GM19438 (cell line): ENCODE results near the gene GYPC.
"Not testable (repeated sequence)": the region's sequence is repeated elsewhere in the genome, so short reads cannot be mapped to it uniquely, and the experiment has no call there.

Source experiments
- ATAC-seq: cut with Tn5 transposase; IDR thresholded peaks from one replicate; pipeline ENCODE4 v1.9.1; 2021; ENCODE audit warnings: low read depth; ENCODE audit not compliant: unreplicated experiment

GYPC gene

DNA sequence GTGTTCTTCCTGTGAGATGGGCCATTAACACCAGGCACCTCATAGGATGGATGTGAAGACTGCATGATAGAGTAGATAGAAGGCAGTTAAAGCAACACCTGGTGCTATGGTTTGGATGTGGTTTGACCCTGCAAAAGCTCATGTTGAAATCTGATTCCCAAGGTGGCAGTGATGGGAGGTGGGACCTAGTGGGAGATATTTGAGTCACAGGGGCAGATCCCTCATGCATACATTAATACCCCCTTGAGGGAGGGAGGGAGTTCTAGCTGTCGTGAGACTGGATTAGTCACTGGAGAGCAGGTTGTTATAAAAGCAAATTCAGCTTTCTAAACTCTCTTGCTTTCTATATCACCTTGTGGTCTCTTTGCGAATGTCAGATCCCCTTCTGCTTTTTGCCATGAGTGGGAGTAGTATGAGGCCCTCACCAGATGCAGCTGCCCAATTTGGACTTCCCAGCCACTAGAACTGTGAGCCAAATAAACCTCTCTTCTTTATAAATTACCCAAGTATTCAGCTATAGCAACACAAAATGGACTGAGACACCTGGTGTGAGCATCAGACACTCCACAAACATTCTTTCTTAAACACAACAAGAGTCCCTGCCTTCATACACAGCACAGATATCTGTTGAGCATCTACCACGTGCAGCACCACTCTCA, 37.1 kb downstream of the GYPC start:
- not testable (repeated sequence) for ATAC-seq

DNA sequence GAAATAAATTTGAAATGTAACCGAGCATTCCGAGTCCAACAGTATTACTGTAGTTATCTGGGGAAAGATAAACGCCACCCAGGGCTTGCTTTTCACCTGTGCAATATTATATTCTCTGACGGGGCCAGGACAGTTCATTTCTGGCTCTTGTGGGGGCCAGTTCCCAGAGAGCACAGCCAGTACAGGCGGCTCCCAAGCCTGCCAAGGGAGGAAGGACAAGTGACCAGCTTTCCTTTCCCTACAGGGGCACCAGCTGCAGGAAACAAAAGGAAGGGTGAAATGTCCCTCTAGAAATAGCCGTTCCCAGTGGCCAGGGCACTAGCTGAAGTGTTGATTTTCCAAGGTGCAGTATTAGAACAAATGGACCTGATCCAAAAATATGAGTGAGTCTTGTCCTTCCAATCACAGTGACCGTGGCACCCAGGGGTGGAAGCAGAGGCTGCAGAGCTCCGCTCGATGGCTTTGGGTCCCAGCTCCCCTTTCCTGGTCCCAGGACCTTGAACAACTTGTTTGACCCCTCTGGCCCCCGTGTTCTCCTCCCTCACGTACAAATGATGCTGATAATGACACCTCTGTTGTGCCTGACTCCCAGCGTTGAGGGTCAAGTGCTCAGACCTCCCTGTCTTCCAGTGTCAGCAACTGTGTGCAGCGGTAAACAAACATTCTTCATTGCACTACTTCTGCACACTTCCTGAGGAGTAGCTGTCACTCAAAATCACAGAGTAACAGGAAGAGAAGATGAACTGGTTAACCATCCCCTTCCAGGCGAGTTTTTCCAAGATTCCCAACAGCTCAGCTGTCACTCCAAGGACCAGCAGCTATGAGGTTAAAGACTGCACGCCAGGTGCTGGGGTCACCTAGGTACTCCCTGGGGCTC, 40.9 kb downstream of the GYPC start:
- no peak for ATAC-seq

DNA sequence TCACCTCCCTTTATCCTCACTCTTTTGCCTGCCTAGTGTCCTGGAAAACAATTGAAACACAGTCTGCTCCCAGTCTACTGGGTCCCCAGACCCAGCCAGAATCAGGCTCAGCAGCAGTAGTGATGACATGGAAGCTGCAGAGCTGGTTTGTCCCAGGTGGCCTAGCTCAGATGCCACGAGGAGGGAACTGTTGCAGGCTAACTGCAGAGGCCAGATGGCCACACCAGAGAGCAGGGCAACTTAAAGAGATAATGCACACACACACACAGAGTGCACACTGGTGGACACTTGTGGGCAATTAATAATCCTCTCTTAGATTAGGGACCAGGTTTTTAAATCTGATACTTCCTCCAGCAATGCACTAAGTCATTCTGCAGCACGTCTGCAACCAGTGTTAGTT, 42.4 kb downstream of the GYPC start:
- ATAC-seq = no peak

DNA sequence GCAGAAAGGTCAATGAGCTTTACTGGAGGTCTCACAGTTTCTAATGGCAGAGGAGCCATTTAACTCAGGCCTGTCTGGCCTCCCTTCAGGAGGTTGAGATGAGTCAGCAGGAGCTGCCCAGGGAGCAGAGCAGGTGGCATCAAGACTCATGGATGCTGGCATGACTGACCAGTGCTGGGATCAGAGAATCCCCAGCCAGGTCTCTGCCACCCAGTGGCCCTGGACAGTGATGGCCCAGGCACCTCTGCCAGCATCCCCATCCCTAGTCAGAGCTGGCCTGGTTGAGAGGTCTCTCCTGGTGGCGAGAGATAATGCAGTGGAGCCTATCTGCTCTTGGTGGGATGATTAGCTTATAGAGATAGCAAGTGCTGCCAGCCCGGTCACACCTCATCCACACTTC, 43.1 kb downstream of the GYPC start:
- no peak for ATAC-seq

DNA sequence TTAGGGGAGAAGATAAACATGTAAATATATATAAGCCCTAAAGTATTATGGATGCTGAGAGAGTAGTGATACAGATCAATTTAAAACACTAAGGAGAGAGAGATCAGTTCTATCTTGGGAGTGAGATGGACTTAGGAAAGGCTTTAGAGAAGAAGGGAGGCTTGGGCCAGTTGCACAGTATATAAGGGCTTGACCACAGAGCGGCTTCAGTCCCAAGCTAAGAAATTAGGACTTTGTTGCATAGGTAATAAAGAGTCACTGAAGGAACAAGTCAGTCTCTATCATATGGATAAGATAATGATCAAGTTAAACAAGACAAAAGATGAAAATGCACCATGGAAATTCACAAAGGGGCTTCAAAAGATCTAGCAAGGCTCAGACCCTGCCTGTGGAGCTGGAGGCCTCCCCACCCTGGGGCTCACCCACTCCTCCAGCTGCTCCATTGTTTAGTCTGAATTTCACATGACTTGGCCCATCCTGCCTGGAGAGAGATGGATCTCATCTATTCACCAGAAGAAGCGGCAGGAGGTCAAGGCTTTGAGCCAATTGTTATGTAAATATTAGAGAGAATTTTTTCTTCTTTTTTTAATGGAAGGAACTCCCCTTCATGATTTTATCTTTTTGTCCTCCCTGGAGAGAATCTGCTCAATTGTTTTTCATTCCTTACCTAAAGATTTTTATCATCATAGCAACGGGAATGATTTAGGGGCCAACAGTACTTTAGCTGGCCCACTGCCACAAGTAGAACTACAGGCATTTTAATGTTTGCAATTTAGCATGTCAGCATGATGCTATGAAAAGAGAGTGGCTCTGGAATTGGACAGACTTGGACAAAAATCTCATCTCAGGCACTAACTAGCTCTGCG, 44.0 kb downstream of the GYPC start:
- no peak for ATAC-seq

DNA sequence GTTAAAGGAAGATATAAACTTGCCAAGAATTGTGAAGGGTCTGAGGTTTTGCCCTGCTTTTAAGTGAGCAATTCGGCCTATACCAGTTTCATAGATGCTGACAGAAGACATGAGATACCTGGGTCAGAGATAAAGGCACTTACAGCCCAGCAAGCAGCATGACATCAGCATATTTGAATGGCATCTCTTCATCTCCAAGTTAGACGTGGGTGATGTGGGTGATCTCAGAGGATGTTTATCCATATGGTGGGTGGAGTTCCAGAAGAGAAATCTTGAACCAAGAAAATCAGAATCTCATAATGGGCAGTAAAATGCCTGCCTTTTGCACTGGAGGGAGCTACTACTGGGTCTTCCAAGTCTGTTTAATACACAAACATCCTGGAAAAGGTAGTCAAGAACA, 44.7 kb downstream of the GYPC start:
- no peak for ATAC-seq

DNA sequence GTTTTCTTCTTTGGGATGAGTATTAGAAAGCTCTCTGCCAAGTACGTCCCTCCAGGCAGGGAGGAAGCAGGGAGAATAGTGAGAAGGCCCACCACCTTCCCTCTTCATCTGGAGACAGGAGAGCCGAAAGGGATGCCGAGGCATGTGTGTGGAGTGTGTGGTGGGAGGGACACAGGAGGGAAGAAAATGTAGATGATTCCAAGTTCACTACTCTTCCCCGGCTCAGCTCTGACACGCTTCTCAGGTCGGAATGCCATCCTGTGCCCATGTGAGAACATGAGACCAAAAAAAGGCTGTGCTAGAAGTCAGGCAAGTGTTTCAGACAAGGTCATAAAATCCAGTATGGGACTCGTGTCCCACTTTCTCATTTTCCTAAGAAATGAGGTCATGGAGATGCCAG, 47.4 kb downstream of the GYPC start:
- ATAC-seq = no peak

DNA sequence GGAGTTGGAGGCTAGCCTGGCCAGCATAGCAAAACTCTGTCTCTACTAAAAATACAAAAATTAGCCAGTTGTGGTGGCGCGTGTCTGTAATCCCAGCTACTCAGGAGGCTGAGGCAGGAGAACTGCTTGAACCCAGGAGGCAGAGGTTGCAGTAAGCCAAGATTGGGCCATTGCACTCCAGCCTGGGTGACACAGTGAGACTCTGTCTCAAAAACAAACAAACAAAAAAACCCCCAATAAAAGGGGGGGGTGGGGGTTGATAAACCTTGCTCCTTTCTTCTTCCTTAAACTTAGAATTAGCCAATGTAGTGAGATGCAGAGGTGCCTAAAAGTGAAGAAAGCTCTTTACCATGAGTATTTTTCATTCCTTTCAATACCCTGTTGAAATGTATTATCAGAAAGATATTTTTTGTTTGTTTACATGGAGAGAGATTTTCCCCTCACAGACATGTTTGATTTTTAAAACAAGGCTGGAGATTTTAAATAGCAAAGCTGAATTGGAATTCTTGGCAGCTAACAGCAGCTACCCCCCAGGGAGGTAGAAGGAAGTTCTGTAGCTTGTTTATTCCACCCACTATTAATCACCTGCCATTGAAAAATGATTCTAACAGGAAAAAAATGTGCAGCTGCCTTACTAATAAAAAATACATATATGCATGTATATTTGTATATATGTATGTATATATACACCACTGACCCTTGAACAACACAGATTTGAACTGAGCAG, 48.6 kb downstream of the GYPC start:
- no peak for ATAC-seq

DNA sequence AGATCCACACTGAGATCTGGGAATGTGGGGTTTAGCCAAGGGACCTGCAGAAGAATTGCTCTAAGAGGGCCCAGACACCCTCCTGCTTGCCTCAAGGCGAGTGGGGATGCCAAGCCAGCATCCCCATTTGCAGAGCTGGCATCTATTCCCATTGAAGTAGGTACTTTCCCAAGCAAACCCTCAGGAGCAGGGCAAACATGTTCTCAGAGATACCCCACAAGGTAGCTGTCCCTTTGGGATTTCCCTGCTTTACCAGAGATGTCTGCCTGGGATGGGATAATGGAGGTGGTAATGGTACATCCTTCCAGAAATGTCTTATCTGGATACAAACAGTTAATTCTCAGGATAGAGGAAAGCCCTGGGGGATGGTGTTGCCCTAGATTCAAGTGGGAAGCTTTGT, 51.2 kb downstream of the GYPC start:
- ATAC-seq = no peak

DNA sequence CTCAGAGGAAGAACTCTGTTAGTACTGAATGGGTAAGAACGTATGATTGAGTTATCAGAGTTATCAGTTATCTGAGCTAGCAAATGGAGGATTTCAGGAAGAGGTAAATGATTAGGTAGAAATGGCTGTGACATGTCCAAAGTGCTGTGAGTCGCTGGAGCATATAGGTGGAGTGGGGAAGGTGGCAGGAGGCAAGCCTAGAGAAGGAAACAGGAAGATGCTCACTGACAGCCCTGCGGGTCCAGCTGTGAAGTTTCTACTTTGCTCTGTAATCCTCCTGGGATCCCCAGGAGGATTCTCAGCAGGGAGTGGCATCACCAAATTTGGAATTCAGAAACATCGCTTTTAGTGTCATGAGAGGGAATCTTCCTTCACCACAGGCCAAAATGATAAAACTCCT, 52.0 kb downstream of the GYPC start:
- ATAC-seq = no peak

DNA sequence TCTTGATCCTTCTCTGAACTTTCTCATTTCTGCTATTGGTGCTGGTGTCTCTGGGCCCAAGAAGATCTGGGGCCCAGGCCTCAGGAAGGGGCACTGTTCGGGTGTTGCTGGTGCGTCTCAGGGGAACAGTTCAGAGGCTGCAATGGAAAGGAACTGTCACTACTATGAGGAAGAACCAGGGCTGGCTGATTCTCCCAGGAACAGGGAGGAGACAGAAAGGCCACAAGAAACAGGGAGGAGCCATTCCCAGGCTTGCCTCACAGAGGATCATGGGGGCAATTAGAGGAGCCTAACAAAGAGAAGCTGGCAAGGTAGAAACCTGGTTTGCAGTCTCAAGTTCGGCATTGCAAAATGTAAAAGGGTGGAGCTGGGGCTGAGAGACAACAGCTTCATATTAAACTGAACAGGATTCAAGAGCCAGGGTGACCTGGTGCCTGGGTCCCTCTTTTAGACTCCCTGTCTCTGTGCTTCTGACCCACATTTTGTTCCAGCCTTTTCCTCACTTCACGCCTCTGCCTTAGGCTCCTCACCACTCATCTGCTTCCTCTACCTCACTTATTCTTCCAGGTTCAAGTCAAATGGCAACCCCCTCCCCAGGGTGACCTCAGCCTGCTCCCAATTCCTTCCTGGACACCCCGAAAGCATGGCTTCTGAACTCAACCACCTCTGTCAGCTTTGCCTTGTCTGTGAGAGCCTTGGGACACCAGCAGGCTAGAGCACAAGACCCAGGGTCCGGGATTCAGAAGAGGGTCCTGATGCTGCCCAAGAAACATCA, 58.4 kb downstream of the GYPC start:
- no peak for ATAC-seq

DNA sequence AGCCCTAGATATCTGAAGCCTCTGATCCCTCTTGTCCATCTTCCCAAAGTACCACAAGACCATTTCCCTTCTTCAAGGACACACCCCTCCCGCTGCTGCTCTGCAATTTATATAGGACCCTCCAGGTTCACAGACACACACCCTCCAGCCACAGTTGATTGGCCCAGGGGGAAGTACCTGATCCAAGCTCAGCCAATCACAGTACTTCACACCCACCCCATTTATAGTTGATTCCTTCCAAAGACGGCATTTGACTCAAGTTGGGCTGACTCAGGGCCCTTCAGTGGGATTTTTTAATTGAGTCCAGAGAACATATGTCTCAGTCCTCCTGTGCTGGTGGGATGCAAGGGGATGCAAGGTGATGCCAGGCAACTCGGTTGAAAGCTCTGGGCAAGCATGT, 59.2 kb downstream of the GYPC start:
- no peak for ATAC-seq

DNA sequence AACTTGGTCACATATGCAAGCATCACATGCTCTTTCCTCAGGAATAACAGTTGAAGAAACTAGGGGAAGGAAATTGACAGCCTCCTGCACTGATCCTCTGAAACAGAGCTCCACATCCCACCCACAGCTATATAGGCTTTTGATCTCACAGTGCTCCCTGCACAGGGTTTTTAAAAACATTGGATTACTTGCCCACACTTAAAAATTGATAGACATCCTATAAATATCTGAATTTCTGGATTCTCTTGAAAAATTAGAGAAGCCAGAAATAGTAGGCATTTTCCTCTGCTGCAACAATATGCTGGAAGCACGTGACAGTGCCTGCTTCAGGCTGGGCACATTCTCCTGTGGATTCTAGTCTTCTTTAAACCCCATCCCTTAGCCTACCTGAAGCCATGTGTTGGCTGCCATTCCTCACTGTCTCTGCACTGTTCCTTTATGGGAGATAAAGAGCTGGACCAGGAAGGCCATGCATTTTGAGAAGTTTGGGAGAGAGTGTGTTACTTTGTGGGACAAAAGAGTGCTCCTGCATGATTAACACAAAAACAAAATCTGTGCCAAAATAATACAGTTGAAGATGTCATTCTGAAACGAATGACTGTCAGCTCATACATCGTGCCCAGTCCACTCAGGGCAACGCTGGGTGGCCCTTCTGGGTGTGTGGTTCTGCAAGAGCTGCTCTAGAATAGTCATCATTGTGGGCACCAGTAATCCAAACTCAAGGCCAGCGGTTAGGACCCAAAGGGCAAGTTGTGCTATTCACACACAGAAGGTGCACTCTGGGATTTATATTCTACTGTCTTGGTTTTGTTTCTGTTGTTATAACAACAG, 59.8 kb downstream of the GYPC start:
- no peak for ATAC-seq

DNA sequence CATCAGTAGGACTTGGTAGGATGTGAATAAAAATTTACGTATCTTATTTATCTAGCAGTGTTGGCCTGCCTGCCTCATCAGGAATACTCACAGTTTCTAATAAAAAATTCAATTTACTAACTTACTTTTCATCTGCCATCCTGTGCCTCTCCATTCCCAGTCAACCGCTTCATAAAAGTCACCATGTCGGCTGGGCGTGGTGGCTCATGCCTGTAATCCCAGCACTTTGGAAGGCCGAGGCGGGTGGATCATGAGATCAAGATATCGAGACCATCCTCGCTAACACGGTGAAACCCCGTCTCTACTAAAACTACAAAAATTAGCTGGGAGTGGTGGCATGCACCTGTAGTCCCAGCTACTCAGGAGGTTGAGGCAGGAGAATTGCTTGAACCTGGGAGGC, 61.3 kb downstream of the GYPC start:
- not testable (repeated sequence) for ATAC-seq

DNA sequence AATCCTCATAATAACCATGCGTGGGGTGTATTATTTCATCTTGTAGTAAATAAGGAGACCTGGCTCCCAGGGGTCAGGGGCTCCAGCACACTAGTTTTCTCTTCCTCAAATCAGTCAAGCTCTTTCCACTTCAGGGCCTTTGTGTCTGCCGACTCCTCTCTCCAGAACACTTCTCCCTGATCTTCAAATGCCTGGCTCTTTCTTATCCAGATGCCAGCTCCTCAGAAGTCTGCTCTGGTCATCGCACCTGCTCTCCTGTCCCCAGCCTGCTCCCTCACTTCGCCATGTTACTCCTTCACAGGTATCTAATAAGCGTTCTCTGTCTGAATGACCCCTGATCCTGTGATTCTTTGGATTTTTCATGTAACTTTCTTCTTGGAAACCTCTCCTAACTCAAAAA, 62.0 kb downstream of the GYPC start:
- no peak for ATAC-seq

DNA sequence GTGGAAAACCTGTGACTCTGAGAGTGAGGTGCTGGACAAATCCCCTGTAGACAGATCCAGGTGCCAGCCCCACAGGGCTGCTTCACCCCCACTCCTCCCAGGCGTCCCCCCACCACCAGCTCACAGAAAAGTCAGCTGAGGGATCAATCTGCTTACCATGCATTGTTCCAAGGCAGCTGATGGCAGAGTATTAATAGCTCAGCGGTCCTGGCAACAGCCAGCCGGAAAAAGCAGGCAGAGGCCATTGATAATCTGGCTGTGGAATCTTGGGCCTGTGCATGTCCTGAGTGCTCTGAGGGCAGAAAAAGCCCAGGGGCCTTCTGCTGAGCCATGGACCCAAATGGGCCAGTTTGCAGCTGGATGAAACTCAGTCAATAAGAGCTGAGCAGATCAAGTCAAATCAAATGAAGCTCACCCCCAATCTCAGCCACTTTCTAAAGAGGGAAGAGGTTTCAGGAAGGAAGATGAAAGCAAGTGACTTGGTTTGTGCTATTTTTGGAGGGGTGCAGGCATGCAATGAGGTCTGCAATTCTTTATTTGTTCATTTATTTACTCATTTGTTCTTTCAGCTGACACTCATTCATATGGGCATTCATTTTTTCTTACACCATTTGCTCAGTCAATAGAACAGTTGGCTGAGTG, 63.4 kb downstream of the GYPC start:
- no peak for ATAC-seq

DNA sequence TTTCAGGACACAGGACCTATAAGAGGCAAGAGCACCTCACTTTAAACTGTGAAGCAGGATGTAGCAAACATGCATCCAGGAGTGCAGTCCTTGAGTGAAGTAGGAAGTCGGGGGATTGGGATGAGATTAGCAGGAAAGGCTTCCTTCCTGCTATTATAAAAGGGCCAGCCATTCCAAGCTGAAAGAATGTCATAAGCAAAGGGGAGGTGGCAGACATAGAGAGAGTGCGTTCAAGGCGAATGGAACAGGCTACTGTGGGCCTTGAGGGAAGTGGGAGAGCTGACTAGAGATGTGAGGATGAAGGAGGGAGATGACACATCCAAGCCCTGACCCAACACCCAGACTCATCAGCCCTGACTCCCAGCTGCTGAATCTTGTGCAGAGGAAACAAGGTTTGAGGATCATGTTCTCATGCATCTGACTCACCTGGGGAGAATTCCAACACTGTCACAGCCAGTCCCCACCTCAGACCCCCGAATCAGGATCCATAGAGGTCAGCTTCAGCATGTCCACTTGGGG, 63.9 kb downstream of the GYPC start:
- ATAC-seq = no peak

DNA sequence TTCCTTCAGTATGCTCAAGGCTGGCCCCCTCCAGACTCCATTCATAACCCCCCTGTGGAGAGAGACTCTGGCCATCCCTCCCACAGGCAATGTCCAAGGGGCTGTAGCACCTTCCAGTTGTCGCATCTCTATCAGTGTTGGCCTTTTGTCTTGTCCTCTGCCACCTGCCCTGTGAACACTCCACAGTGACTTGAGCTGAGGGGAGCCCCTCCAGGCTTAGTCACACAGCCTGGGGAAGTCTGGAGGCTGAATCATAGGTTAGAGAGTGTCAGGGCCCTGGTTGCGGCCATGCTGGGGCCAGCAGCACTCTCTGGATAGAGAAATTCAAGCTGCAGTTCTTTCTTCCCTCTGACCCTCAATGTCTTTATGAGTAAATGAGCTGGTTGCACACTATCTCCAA, 64.7 kb downstream of the GYPC start:
- no peak for ATAC-seq
